ENCODE results near the gene SF1.
A peak's percentile ranks its signal among the peaks of the same experiment; 100 is the strongest.

Gene SF1

GRCh38 chr11:64792482-64792881 is 14.1 kb upstream of the SF1 start:
- H3K36me3 Mint-ChIP-seq (ENCODE audit: low read depth), result peaks cover 16% of the 10 kb centered on the region

GRCh38 chr11:64791781-64792291 is 13.5 kb upstream of the SF1 start:
- no peak overlapping the region for H3K27ac Mint-ChIP-seq
- no peak overlapping the region for H3K4me3 Mint-ChIP-seq
- peaks cover 16% of the 10 kb centered on the region for H3K36me3 Mint-ChIP-seq (ENCODE audit: low read depth)
- no peaks in the 10 kb centered on the region for H3K9me3 Mint-ChIP-seq
- peaks cover 27% of the 10 kb centered on the region for H3K4me1 Mint-ChIP-seq (ENCODE audit: low read depth)
- no peaks in the 10 kb centered on the region for H3K27me3 Mint-ChIP-seq

More at GRCh38 chr11:64792482-64792881, 14.1 kb upstream of the SF1 start:
- H3K27ac Mint-ChIP-seq, result no peak overlapping the region
- H3K4me3 Mint-ChIP-seq, result no peak overlapping the region
- no peaks in the 10 kb centered on the region for H3K27me3 Mint-ChIP-seq
- H3K4me1 Mint-ChIP-seq (ENCODE audit: low read depth), result peaks cover 27% of the 10 kb centered on the region
- H3K9me3 Mint-ChIP-seq, result no peaks in the 10 kb centered on the region

- H3K9me3 Mint-ChIP-seq, result no peaks in the 10 kb centered on the region
- no peak overlapping the region for H3K4me3 Mint-ChIP-seq
- peaks cover 16% of the 10 kb centered on the region for H3K36me3 Mint-ChIP-seq (ENCODE audit: low read depth)
- H3K27ac Mint-ChIP-seq, result no peak overlapping the region
- no peaks in the 10 kb centered on the region for H3K27me3 Mint-ChIP-seq
- H3K4me1 Mint-ChIP-seq (ENCODE audit: low read depth), result peaks cover 18% of the 10 kb centered on the region
Measured at GRCh38 chr11:64790205-64791095, 12.1 kb upstream of the SF1 start.

GRCh38 chr11:64789331-64790204 is 11.2 kb upstream of the SF1 start:
- no peak overlapping the region for H3K4me3 Mint-ChIP-seq
- H3K27me3 Mint-ChIP-seq, result no peaks in the 10 kb centered on the region
- H3K4me1 Mint-ChIP-seq (ENCODE audit: low read depth), result peaks cover 16% of the 10 kb centered on the region
- H3K9me3 Mint-ChIP-seq, result no peaks in the 10 kb centered on the region
- H3K36me3 Mint-ChIP-seq (ENCODE audit: low read depth), result peaks cover 12% of the 10 kb centered on the region
- H3K27ac Mint-ChIP-seq, result no peak overlapping the region

GRCh38 chr11:64788321-64789215 is 10.2 kb upstream of the SF1 start:
- Mint-ChIP-seq H3K36me3 (ENCODE audit: low read depth) (peaks cover 10% of the 10 kb centered on the region), H3K4me1 (ENCODE audit: low read depth) (peaks cover 7% of the 10 kb centered on the region), H3K9me3 (no peaks in the 10 kb centered on the region), H3K27me3 (no peaks in the 10 kb centered on the region), H3K4me3 (no peak overlapping the region), H3K27ac (no peak overlapping the region)

- Mint-ChIP-seq H3K4me3 (no peak overlapping the region), H3K27ac (no peak overlapping the region), H3K27me3 (no peaks in the 10 kb centered on the region), H3K9me3 (no peaks in the 10 kb centered on the region), H3K36me3 (ENCODE audit: low read depth) (peaks cover 10% of the 10 kb centered on the region), H3K4me1 (ENCODE audit: low read depth) (peaks cover 6% of the 10 kb centered on the region)
Measured at GRCh38 chr11:64787526-64788320, 9.4 kb upstream of the SF1 start.

- Mint-ChIP-seq H3K4me1 (ENCODE audit: low read depth) (peaks cover 6% of the 10 kb centered on the region), H3K27ac (no peak overlapping the region), H3K4me3 (no peak overlapping the region), H3K36me3 (ENCODE audit: low read depth) (peaks cover 15% of the 10 kb centered on the region), H3K27me3 (no peaks in the 10 kb centered on the region), H3K9me3 (no peaks in the 10 kb centered on the region)
Measured at GRCh38 chr11:64786308-64786707, 8.0 kb upstream of the SF1 start.

GRCh38 chr11:64784813-64785581 is 6.7 kb upstream of the SF1 start:
- Mint-ChIP-seq H3K36me3 (ENCODE audit: low read depth) (peaks cover 16% of the 10 kb centered on the region), H3K27ac (no peak overlapping the region), H3K4me3 (no peak overlapping the region), H3K9me3 (no peaks in the 10 kb centered on the region), H3K4me1 (ENCODE audit: low read depth) (peaks cover 14% of the 10 kb centered on the region), H3K27me3 (no peaks in the 10 kb centered on the region)

- H3K4me3 Mint-ChIP-seq, result peak overlapping the region; percentile 89
- peaks cover 62% of the 10 kb centered on the region for H3K36me3 Mint-ChIP-seq (ENCODE audit: low read depth)
- H3K27me3 Mint-ChIP-seq, result no peaks in the 10 kb centered on the region
- H3K4me1 Mint-ChIP-seq (ENCODE audit: low read depth), result peaks cover 63% of the 10 kb centered on the region
- H3K27ac Mint-ChIP-seq, result peak overlapping the region; percentile 99
- no peaks in the 10 kb centered on the region for H3K9me3 Mint-ChIP-seq
Measured at GRCh38 chr11:64778223-64778472, 194 bp downstream of the SF1 start.

GRCh38 chr11:64777449-64778222 is 706 bp downstream of the SF1 start:
- H3K4me3 Mint-ChIP-seq, result peak overlapping the region; percentile 95
- H3K27ac Mint-ChIP-seq, result peak overlapping the region; percentile 93
- peaks cover 68% of the 10 kb centered on the region for H3K4me1 Mint-ChIP-seq (ENCODE audit: low read depth)
- H3K36me3 Mint-ChIP-seq (ENCODE audit: low read depth), result peaks cover 67% of the 10 kb centered on the region
- no peaks in the 10 kb centered on the region for H3K9me3 Mint-ChIP-seq
- H3K27me3 Mint-ChIP-seq, result no peaks in the 10 kb centered on the region

- peaks cover 71% of the 10 kb centered on the region for H3K36me3 Mint-ChIP-seq (ENCODE audit: low read depth)
- peaks cover 76% of the 10 kb centered on the region for H3K4me1 Mint-ChIP-seq (ENCODE audit: low read depth)
- H3K27ac Mint-ChIP-seq, result peak overlapping the region; percentile 93
- no peaks in the 10 kb centered on the region for H3K9me3 Mint-ChIP-seq
- H3K27me3 Mint-ChIP-seq, result no peaks in the 10 kb centered on the region
- H3K4me3 Mint-ChIP-seq, result peak overlapping the region; percentile 95
Measured at GRCh38 chr11:64776875-64777274, 1.5 kb downstream of the SF1 start.

GRCh38 chr11:64776425-64776824 is 1.9 kb downstream of the SF1 start:
- no peaks in the 10 kb centered on the region for H3K27me3 Mint-ChIP-seq
- H3K36me3 Mint-ChIP-seq (ENCODE audit: low read depth), result peaks cover 75% of the 10 kb centered on the region
- peaks cover 80% of the 10 kb centered on the region for H3K4me1 Mint-ChIP-seq (ENCODE audit: low read depth)
- H3K9me3 Mint-ChIP-seq, result no peaks in the 10 kb centered on the region
- peak overlapping the region; percentile 95 for H3K4me3 Mint-ChIP-seq
- H3K27ac Mint-ChIP-seq, result peak overlapping the region; percentile 93

GRCh38 chr11:64774144-64774543 is 4.2 kb downstream of the SF1 start:
- Mint-ChIP-seq H3K36me3 (ENCODE audit: low read depth) (peaks cover 86% of the 10 kb centered on the region), H3K27me3 (no peaks in the 10 kb centered on the region), H3K9me3 (no peaks in the 10 kb centered on the region), H3K4me1 (ENCODE audit: low read depth) (peaks cover 84% of the 10 kb centered on the region), H3K27ac (peak overlapping the region; percentile 2), H3K4me3 (peak overlapping the region; percentile 95)

Measured in stimulated activated naive CD8-positive, alpha-beta T cell treated with anti-CD3 and anti-CD28 coated beads, Interleukin-15, Interleukin-2, amounts not matched to agents 100 ng/mL and 50 ng/mL, for 24 hours (primary cell).